WTC11 (cell line): Measurements from ENCODE around the gene KRTAP10-2. TPM values are rescaled to one million over a fixed set of nuclear protein-coding genes. Genes with fewer than 3 reads are reported as not detected.

Source experiments
- ATAC-seq: fragments of 200-7000 bp; cut with Tn5 transposase; 2 replicates; pipeline ENCODE4 v1.10.0; 2021; ENCODE audit warnings: mild to moderate bottlenecking, moderate library complexity
- CTCF ChIA-PET: fragments of 300-600 bp; sonication (Branson Sonifier 250); formaldehyde crosslinking; loops from one replicate; lab custom pipeline; 2021; ENCODE audit warnings: antibody characterized with exemption; lab: Charles Lee
- POLR2A ChIA-PET: fragments of 350-600 bp; sonication (Branson Sonifier 250); formaldehyde crosslinking; loops from one replicate; lab custom pipeline; 2021; ENCODE audit warnings: antibody characterized with exemption; lab: Charles Lee
- DNase-seq: peaks from one replicate; pipeline ENCODE4 v3.0.0; 2021; ENCODE audit warnings: low spot score
- H3K27ac Mint-ChIP-seq: 2 replicates; pipeline ENCODE4 v1.8.0; 2021; ENCODE audit warnings: mixed read lengths
- H3K27me3 Mint-ChIP-seq: 2 replicates; pipeline ENCODE4 v1.8.0; 2021; ENCODE audit warnings: low read depth, mild to moderate bottlenecking, moderate library complexity, mixed read lengths
- H3K36me3 Mint-ChIP-seq: 2 replicates; pipeline ENCODE4 v1.8.0; 2021; ENCODE audit warnings: mixed read lengths
- H3K4me1 Mint-ChIP-seq: 2 replicates; pipeline ENCODE4 v1.8.0; 2022; ENCODE audit warnings: mixed read lengths
- H3K4me3 Mint-ChIP-seq: 2 replicates; pipeline ENCODE4 v1.8.0; 2021; ENCODE audit warnings: mild to moderate bottlenecking, moderate library complexity, mixed read lengths
- H3K9me3 Mint-ChIP-seq: 2 replicates; pipeline ENCODE4 v1.8.0; 2021; ENCODE audit warnings: mixed read lengths
- CBFB ChIP-seq: sonication (generic); formaldehyde crosslinking; IDR thresholded peaks from 2 replicates; pipeline ENCODE4 v1.8.1; 2022; ENCODE audit warnings: mild to moderate bottlenecking, low read depth, missing genetic modification reagents
- KAT7 ChIP-seq: sonication (generic); formaldehyde crosslinking; IDR thresholded peaks from 2 replicates; pipeline ENCODE4 v1.8.1; 2023; ENCODE audit warnings: missing genetic modification reagents, mild to moderate bottlenecking, borderline replicate concordance
- NR3C1 ChIP-seq: sonication (generic); formaldehyde crosslinking; conservative IDR thresholded peaks from 2 replicates; pipeline ENCODE4 v1.8.1; 2023; ENCODE audit warnings: low read depth, mild to moderate bottlenecking, missing genetic modification reagents
- SMAD3 ChIP-seq: sonication (generic); formaldehyde crosslinking; IDR thresholded peaks from 2 replicates; pipeline ENCODE4 v1.8.0; 2022; ENCODE audit warnings: missing genetic modification reagents, mild to moderate bottlenecking, borderline replicate concordance
- SP1 ChIP-seq: sonication (generic); formaldehyde crosslinking; conservative IDR thresholded peaks from 2 replicates; pipeline ENCODE4 v1.8.1; 2022; ENCODE audit warnings: missing genetic modification reagents
- TEAD1 ChIP-seq: sonication (generic); formaldehyde crosslinking; IDR thresholded peaks from 2 replicates; pipeline ENCODE4 v1.8.0; 2022; ENCODE audit warnings: mild to moderate bottlenecking, missing genetic modification reagents
- TEAD4 ChIP-seq: sonication (generic); formaldehyde crosslinking; IDR thresholded peaks from 2 replicates; pipeline ENCODE4 v1.8.0; 2022; ENCODE audit warnings: mild to moderate bottlenecking, missing genetic modification reagents
- ZNF138 ChIP-seq: sonication (generic); formaldehyde crosslinking; conservative IDR thresholded peaks from 2 replicates; pipeline ENCODE4 v1.8.1; 2022; ENCODE audit warnings: mild to moderate bottlenecking, moderate library complexity, missing genetic modification reagents
- ZNF416 ChIP-seq: fragments of 250-450 bp; sonication (Bioruptor Pico); IDR thresholded peaks from 2 replicates; pipeline ENCODE4 v1.9.0; 2021; ENCODE audit warnings: mild to moderate bottlenecking, inconsistent platforms
- total RNA-seq: library from RNA; stranded (reverse); gene quantifications from 3 replicates; pipeline ENCODE4 v1.2.3, GENCODE V29; 2021
- TF ChIP-seq, protein P1 (sequence below): fragments of 250-450 bp; sonication (Bioruptor Pico); IDR thresholded peaks from 2 replicates; pipeline ENCODE4 v1.9.0; 2021; ENCODE audit warnings: mild to moderate bottlenecking
- TF ChIP-seq, protein P2 (sequence below): sonication (generic); formaldehyde crosslinking; IDR thresholded peaks from 2 replicates; pipeline ENCODE4 v1.8.1; 2022; ENCODE audit warnings: low read depth, mild to moderate bottlenecking, moderate library complexity, missing genetic modification reagents, borderline replicate concordance
- TF ChIP-seq, protein P3 (sequence below): sonication (generic); formaldehyde crosslinking; IDR thresholded peaks from 2 replicates; pipeline ENCODE4 v1.8.0; 2022; ENCODE audit warnings: mild to moderate bottlenecking, missing genetic modification reagents
- TF ChIP-seq, protein P4 (sequence below): sonication (generic); formaldehyde crosslinking; IDR thresholded peaks from 2 replicates; pipeline ENCODE4 v1.8.0; 2022; ENCODE audit warnings: mild to moderate bottlenecking, missing genetic modification reagents
- TF ChIP-seq, protein P5 (sequence below): sonication (generic); formaldehyde crosslinking; IDR thresholded peaks from 2 replicates; pipeline ENCODE4 v1.8.1; 2023; ENCODE audit warnings: mild to moderate bottlenecking, missing genetic modification reagents, moderate library complexity
- TF ChIP-seq, protein P6 (sequence below): sonication (generic); formaldehyde crosslinking; IDR thresholded peaks from 2 replicates; pipeline ENCODE4 v1.8.1; 2022; ENCODE audit warnings: low read depth, missing genetic modification reagents, borderline replicate concordance

The KRTAP10-2 gene
- total RNA-seq, 1 experiment from 2014 or later = not detected

DNA sequence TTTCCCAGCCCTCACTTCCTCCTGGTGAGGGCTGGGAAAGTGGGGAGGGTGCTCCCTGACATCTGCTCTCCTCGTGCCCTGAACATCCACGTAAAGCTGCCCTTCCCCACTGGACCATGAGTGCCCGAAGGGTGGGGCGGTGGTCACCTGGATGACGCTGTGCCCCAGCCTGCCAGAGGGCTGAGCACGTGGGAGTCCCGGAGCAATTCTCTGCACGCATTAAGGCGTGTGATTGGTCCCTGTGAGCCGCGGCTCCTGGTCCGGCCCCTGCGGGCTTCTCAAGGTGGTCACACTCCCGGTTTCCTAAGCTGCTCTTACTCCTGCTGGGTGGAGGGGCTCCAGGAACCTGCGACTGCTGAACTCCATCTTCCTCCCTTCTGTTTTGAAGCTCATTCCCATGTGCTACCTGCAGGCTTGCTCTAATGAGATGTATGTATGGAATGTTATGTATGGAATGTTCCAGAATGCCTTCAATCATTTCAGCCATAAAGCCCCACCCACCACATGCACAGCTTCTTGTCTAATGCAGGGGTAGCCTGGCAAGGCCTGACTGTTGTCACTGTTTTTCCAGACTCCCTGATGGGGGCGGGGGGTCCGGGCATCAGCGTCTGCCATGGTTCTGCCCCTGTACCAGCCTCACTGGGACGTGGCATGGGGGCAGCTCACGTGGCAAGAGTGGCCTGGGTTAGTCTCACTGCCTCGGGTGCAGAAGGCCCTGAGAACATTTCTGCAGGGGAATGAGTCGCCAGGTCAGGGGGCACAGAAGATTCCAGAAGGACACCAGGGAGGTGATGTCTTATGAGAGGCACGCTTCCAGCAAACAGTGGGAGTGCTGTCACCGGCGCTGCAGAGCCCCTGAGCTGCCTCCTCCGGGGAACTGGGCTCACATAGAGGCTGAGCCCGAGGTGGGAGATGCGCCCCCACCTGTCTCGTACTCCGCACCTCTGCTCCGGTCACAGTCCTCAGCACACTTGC lies 30.7 kb downstream of the KRTAP10-2 start:
- CTCF ChIA-PET = interaction anchor here (0.7 to 3.7 kb wide), 2 partner anchors 10 to 33 kb away, joined by 3 to 21 read pairs; no protein-coding TSS in a partner anchor
- peak; percentile 11 for DNase-seq
- Mint-ChIP-seq H3K9me3 (peaks cover 10% of the 10 kb centered on the region), H3K4me1 (0 out of 2 replicates have a peak, but pooled peaks cover 5% of the 10 kb centered on the region), H3K27ac (no peak overlapping the region), H3K27me3 (no peaks in the 10 kb centered on the region; the same call in 1 of the 2 replicates), H3K36me3 (no peaks in the 10 kb centered on the region), H3K4me3 (no peak overlapping the region)
- no peak for TF ChIP-seq KAT7 (CRISPR knock-in tag)
- no peak for TF ChIP-seq TEAD1 (CRISPR knock-in tag)
- no peak for ATAC-seq
- POLR2A ChIA-PET = interaction anchor here (1.1 kb wide), 1 partner anchor 11 kb away, joined by 3 read pairs; no protein-coding TSS in a partner anchor

DNA sequence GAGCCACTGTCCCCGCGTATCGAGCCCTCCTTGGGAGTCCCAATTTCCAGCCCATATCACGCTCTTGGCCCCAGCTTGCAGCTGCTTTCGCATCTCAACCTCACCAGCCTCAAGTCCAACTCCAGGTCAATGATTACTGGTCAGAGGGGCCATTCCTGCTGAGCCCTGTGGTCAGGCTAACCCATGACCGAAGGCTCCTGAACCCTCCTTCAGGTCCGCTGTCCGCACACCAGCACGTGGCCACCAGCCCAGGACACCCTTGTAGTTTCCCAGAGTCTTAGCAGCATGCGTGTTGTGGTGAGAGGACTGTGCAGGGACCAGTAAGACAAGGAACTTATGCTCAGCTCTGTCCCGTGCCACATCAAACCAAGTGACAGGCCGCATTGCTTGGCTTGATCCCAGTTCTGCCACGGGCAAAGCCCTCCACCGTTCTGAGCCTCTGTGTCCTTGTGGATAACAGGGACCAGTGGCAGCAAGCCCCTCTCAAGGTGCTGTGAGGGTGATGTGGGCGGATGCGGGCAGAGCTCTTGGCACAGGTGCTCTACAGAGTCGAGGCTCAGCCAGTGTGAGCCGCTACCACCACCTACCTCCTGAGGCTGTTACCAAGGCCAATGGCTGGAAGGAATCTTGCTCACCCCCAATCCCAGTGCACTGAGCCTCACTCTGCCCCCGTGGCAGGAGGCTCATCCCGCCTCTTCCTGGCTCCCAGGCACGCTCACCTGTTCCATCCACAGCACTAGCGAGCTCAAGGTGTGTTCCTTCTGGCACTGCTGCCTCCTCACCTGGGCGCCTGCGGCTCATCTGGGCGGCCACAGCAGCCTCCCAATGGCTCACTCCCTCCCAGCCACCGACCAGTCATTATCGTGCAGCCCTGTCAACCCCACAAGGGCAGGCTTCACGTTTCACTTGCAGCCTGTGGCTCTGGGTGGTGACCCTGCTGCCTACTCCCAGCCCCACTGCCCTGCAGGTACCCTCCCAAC lies 31.7 kb downstream of the KRTAP10-2 start:
- no peak for DNase-seq

More for the DNA sequence above, 31.7 kb downstream of the KRTAP10-2 start:
- H3K27me3 Mint-ChIP-seq = no peaks in the 10 kb centered on the region; the same call in 1 of the 2 replicates
- H3K27ac Mint-ChIP-seq = no peak overlapping the region
- no peak overlapping the region for H3K4me3 Mint-ChIP-seq
- no peaks in the 10 kb centered on the region for H3K36me3 Mint-ChIP-seq
- POLR2A ChIA-PET = no interaction called here
- CTCF ChIA-PET = interaction anchor here (0.7 to 3.7 kb wide), 3 partner anchors 9 to 273 kb away, joined by 3 to 21 read pairs (median 3); no protein-coding TSS in a partner anchor
- TF ChIP-seq, protein P1, sequence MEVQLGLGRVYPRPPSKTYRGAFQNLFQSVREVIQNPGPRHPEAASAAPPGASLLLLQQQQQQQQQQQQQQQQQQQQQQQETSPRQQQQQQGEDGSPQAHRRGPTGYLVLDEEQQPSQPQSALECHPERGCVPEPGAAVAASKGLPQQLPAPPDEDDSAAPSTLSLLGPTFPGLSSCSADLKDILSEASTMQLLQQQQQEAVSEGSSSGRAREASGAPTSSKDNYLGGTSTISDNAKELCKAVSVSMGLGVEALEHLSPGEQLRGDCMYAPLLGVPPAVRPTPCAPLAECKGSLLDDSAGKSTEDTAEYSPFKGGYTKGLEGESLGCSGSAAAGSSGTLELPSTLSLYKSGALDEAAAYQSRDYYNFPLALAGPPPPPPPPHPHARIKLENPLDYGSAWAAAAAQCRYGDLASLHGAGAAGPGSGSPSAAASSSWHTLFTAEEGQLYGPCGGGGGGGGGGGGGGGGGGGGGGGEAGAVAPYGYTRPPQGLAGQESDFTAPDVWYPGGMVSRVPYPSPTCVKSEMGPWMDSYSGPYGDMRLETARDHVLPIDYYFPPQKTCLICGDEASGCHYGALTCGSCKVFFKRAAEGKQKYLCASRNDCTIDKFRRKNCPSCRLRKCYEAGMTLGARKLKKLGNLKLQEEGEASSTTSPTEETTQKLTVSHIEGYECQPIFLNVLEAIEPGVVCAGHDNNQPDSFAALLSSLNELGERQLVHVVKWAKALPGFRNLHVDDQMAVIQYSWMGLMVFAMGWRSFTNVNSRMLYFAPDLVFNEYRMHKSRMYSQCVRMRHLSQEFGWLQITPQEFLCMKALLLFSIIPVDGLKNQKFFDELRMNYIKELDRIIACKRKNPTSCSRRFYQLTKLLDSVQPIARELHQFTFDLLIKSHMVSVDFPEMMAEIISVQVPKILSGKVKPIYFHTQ = no peak
- TF ChIP-seq, protein P2, sequence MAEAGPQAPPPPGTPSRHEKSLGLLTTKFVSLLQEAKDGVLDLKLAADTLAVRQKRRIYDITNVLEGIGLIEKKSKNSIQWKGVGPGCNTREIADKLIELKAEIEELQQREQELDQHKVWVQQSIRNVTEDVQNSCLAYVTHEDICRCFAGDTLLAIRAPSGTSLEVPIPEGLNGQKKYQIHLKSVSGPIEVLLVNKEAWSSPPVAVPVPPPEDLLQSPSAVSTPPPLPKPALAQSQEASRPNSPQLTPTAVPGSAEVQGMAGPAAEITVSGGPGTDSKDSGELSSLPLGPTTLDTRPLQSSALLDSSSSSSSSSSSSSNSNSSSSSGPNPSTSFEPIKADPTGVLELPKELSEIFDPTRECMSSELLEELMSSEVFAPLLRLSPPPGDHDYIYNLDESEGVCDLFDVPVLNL (CRISPR knock-in tag) = no peak
- TF ChIP-seq, protein P3, sequence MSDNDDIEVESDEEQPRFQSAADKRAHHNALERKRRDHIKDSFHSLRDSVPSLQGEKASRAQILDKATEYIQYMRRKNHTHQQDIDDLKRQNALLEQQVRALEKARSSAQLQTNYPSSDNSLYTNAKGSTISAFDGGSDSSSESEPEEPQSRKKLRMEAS (CRISPR knock-in tag) = no peak
- TF ChIP-seq, protein P4, sequence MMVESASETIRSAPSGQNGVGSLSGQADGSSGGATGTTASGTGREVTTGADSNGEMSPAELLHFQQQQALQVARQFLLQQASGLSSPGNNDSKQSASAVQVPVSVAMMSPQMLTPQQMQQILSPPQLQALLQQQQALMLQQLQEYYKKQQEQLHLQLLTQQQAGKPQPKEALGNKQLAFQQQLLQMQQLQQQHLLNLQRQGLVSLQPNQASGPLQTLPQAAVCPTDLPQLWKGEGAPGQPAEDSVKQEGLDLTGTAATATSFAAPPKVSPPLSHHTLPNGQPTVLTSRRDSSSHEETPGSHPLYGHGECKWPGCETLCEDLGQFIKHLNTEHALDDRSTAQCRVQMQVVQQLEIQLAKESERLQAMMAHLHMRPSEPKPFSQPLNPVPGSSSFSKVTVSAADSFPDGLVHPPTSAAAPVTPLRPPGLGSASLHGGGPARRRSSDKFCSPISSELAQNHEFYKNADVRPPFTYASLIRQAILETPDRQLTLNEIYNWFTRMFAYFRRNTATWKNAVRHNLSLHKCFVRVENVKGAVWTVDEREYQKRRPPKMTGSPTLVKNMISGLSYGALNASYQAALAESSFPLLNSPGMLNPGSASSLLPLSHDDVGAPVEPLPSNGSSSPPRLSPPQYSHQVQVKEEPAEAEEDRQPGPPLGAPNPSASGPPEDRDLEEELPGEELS = no peak
- TF ChIP-seq, protein P5, sequence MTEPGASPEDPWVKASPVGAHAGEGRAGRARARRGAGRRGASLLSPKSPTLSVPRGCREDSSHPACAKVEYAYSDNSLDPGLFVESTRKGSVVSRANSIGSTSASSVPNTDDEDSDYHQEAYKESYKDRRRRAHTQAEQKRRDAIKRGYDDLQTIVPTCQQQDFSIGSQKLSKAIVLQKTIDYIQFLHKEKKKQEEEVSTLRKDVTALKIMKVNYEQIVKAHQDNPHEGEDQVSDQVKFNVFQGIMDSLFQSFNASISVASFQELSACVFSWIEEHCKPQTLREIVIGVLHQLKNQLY (CRISPR knock-in tag) = no peak
- TF ChIP-seq, protein P6, sequence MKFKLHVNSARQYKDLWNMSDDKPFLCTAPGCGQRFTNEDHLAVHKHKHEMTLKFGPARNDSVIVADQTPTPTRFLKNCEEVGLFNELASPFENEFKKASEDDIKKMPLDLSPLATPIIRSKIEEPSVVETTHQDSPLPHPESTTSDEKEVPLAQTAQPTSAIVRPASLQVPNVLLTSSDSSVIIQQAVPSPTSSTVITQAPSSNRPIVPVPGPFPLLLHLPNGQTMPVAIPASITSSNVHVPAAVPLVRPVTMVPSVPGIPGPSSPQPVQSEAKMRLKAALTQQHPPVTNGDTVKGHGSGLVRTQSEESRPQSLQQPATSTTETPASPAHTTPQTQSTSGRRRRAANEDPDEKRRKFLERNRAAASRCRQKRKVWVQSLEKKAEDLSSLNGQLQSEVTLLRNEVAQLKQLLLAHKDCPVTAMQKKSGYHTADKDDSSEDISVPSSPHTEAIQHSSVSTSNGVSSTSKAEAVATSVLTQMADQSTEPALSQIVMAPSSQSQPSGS (CRISPR knock-in tag) = no peak
- no peak for TF ChIP-seq ZNF416 (CRISPR knock-in tag)
- no peak for TF ChIP-seq SMAD3
- TF ChIP-seq ZNF138 = no peak
- no peak for TF ChIP-seq NR3C1 (CRISPR knock-in tag)
- TF ChIP-seq SP1 = no peak
- TF ChIP-seq TEAD4 (CRISPR knock-in tag) = no peak
- TF ChIP-seq CBFB (CRISPR knock-in tag) = no peak
- 0 out of 2 replicates have a peak, but pooled peaks cover 5% of the 10 kb centered on the region for H3K4me1 Mint-ChIP-seq
- ATAC-seq = no peak
- peaks cover 10% of the 10 kb centered on the region for H3K9me3 Mint-ChIP-seq
